ENCODE measurements around the gene COL6A2.

DNA sequence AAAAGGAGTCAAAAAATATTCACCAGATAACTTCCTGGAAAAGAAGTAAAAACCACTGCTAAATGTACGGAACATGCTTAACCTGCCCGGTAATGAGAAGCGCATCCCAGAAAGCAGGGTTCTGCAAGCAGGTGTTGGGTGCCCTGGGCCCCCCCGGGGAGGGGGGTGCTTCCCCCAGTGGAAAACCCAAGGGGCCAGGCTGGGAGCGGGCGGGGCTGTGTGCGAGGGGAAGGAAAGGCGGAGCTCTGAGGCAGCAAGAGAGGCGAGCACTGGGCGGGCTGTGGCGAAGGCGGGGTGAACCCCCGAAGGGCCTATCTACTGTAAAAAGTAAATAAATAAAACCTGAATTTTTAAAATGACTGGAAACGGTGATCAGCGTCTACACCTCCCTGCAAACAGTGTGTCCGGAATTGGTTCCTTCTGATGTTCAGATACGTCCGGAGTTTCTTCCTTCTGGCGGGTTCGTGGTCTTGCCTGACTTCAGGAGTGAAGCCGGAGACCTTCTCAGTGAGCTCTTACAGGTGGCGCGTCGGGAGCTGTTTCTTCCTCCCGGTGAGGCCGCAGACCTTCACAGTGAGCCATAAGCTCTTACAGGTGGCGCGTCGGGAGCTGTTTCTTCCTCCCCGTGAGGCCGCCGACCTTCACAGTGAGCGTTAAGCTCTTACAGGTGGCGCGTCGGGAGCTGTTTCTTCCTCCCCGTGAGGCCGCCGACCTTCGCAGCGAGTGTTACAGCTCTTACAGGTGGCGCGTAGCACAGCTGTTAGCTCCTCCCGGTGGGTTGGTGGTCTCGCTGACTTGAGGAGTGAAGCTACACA is 44.1 kb downstream of the COL6A2 start:
- TF ChIP-seq POLR2AphosphoS5 (IDR thresholded peaks at IDR 0.05; ENCODE audit: low read depth, low read length) (no peak), NRF1 (IDR thresholded peaks at IDR 0.05; ENCODE audit: low read depth, low read length) (no peak), FOXM1 (IDR thresholded peaks at IDR 0.05; ENCODE audit: low read depth) (no peak), EP300 (IDR thresholded peaks at IDR 0.05; ENCODE audit: borderline replicate concordance in 1 of 2, low read depth in 1 of 2, low read length in 1 of 2) (no peak), EZH2phosphoT487 (IDR thresholded peaks at IDR 0.05; ENCODE audit: borderline replicate concordance, low read depth) (no peak), RAD21 (IDR thresholded peaks at IDR 0.05; ENCODE audit: low read length) (no peak), MEF2A (IDR thresholded peaks at IDR 0.05; ENCODE audit: borderline replicate concordance, low read depth) (no peak), SIN3A (IDR thresholded peaks at IDR 0.05; ENCODE audit: borderline replicate concordance, low read depth, low read length) (no peak), RCOR1 (IDR thresholded peaks at IDR 0.05; ENCODE audit: low read length) (no peak), YY1 (IDR thresholded peaks at IDR 0.05; ENCODE audit: low read depth) (no peak), SMC3 (IDR thresholded peaks at IDR 0.05; ENCODE audit: low read depth, low read length) (no peak), FOSL2 (IDR thresholded peaks at IDR 0.05; ENCODE audit: borderline replicate concordance, low read depth) (no peak)
- TF ChIP-seq, protein P1, sequence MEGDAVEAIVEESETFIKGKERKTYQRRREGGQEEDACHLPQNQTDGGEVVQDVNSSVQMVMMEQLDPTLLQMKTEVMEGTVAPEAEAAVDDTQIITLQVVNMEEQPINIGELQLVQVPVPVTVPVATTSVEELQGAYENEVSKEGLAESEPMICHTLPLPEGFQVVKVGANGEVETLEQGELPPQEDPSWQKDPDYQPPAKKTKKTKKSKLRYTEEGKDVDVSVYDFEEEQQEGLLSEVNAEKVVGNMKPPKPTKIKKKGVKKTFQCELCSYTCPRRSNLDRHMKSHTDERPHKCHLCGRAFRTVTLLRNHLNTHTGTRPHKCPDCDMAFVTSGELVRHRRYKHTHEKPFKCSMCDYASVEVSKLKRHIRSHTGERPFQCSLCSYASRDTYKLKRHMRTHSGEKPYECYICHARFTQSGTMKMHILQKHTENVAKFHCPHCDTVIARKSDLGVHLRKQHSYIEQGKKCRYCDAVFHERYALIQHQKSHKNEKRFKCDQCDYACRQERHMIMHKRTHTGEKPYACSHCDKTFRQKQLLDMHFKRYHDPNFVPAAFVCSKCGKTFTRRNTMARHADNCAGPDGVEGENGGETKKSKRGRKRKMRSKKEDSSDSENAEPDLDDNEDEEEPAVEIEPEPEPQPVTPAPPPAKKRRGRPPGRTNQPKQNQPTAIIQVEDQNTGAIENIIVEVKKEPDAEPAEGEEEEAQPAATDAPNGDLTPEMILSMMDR (IDR thresholded peaks at IDR 0.05): no peak

Data from SK-N-SH (cell line).